ENCODE results near the gene DNAH7.

The DNAH7 gene

DNA sequence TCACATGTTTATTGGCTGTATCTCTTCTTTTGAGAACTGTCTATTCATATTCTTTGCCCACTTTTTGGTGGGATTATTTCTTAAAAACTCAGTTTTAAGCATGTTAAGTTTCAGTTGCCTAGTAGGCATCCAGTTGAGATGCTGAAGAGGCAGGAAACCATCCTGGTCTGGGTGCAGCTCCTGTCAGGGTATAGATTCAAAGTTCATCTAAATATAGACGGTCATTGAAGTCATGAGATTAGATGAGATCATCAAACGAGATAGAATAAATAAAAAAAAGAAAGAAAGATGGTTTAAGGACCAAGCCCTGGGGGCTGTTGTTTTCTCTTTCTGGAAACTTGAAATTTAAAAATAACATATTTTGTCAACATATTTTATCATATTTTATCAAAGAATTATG is 9.2 kb upstream of the DNAH7 start:
- no peak for DNase-seq

DNA sequence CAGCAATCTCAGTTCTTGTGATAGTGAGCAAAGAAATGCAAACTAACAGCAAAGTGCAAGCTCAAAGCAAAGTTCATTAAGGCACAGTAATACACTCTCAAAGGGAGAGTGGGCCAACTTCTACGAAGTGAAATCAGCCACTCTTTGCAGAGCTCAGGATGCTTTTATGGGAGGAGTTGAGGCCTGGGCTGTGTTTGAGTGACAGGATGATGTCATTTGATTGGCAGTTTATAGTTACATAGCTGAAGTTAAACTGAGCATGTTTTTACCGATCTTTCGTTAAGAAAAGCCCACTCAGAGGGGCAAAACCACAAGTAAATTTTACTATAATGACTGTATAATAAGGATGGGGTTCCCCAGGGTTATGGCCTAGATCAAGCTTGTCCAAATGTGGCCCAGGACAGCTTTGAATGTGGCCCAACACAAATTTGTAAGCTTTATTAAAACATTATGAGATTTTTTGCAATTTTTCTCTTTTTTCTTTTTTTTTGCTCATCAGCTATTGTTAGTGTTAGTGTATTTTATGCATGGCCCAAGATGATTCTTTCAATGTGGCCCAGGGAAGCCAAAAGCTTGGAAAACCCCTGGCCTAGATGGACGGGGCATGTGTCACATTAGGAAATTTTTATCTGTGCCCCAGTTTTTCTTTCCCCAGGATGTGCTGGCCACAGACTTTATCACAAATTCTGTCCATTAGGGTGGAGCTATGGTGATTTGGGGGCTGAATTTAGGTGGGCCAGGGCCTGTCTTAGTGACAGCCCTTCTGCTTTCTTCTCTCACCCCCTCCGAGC is 8.3 kb upstream of the DNAH7 start:
- no peak for DNase-seq

DNA sequence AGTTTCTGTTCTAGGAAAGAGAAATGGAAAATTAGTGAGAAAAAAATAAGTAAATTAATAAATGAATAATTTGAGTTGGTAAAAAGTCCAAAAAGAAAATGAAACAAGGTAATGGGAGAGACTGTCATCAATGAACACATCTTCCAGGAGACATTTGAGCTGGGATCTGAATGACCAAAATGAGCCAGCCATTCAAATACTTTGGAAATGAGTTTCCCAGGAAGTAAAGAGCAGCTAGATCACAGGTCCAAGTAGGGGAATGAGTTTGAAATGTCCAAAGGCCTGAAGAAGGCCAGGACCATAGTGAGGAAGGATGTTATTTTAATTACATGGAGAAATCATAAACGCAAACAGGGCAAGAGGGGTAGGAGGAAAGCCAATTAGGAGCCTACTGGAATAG is 6.6 kb upstream of the DNAH7 start:
- peak; percentile 9 for DNase-seq

DNA sequence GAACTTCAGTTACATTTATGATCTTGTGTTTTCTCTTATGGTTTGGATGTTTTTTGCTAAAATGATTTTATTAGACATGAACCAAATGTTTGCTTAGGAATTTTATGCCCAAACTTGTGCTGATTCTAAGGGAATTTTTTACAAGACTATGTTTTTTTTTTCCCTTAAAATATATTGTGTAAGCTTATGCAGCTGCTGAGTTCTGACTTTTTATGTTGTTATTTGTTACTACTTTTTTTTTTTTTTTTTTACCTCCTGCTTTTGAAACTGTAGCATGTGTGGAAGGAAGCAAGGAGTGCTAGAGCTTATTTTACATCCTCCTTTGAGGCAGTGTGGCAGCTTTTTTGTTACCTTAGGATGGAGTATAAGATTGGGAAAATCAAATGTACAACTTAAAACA is 6.0 kb upstream of the DNAH7 start:
- no peak for DNase-seq

DNA sequence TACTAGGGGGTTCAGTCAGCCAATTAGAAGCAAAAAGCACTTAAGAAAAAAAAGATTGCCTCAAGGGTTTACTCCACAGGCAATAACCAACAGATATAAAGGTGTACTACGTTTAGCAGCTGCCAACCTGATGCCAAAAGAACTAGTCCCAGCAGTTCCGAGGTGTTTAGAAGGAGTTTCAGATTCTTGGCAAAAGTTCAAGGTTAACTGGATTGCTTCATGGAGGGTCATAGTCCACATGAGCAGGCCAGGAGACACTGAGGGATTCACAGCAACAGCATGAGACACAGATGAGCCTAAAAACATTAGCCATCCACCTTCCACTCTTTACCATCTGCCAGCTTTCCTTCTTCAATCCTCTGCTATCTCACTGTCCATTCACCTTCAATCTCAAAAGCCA is 4.9 kb upstream of the DNAH7 start:
- no peak for DNase-seq

DNA sequence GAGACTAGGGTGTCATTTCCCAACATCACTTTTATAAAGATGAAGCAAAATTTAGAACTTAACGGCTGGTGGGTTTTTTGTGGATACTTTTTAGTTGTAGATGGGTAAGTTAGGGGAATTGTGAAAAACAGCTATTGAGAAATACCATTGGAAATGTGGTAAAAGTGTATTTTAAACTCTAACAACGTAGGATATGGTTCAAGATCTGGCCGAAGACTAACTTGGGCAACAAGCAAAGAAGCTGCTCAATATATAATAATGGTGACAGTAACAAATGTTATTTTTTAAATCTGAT is 1.6 kb downstream of the DNAH7 start:
- no peak for DNase-seq

DNA sequence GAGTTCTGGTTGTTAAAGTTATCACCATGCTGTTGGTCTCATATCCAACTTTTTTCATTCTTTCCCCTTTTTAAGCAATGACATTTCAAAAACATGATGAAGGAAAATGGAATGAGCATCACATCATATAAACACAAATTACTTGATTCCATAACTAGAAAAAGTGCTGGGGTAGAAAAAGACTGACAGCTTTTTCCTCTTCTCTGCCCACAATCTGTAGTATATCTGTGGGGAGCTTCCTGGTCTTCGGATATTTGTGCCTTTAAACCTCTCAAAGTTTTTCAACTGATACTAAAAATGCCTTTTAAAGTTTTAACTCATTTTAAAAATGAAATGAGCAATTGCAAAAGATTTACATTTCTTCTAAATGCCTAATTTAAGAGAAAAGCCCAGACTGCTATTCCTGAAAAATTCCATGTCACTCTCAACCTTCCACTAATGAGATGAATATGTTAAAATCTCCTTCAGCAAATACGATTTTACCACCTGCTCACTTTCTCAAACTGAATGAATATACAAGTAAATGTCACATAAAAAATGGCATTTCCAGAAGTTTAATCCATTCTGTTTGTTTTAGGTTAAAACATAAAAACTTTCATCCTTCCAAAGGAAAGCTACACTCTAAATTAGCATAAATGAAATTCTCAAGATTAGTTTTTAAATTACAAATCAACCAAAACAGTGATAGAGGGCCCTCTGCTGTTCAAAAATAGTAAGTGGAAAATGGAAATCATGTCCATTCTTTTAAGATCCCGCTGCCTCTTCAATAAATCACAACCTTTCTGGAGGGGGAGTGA is 2.1 kb downstream of the DNAH7 start:
- DNase-seq = peak; percentile 41

DNA sequence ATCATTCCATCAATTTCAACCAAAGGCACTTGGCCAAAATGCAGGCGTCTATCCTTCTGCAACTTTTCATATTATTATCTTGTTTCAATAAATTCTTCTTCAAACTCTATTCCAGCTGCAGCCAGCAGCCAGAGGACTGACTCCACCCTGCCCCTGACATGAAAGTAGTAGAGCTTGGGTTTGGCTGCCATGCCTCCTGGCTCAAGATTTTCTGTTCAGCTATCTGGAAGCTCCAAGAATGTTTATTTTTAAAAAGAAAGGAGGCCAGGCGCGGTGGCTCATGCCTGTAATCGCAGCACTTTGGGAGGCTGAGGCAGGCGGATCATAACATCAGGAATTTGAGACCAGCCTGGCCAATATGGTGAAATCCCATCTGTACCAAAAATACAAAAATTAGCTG is 4.9 kb downstream of the DNAH7 start:
- DNase-seq = no peak

DNA sequence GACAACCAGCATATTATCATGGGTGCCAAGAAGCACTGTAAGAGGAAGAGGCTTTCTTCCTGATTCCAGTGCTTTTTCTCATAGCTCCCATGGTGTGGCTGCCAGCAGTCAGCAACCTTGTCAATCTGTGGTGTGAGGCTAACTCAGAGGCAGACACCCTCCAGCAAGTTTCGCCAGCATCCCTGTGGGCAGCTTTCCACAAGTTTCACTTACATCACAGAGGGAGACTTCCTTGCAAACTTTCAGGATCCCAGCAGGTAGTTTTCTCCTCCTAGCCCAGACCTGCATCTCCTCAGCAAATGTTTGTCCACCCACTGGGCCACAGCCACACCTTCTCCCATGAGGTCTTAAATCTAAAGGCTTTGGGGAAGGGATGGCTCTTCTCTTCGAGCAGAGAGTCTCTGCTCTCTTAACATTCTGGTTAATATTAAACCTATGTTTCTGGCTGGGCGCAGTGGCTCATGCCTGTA is 9.1 kb downstream of the DNAH7 start:
- peak; percentile 7 for DNase-seq

DNA sequence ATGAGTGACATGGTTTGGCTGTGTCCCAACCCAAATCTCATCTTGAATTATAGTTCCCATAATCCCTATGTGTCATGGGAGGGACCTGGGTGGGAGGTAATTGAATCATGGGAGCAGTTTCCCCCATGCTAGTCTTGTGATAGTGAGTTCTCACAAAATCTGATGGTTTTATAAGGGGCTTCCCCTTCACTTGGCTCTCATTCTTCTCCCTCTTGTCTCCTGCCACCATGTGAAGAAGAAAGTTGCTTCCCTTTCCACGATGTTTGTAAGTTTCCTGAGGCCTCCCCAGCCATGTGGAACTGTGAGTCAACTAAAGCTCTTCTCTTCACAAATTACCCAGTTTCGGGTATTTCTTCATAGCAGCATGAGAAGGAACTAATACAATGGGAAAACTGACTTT is 14.0 kb downstream of the DNAH7 start:
- DNase-seq = no peak

DNA sequence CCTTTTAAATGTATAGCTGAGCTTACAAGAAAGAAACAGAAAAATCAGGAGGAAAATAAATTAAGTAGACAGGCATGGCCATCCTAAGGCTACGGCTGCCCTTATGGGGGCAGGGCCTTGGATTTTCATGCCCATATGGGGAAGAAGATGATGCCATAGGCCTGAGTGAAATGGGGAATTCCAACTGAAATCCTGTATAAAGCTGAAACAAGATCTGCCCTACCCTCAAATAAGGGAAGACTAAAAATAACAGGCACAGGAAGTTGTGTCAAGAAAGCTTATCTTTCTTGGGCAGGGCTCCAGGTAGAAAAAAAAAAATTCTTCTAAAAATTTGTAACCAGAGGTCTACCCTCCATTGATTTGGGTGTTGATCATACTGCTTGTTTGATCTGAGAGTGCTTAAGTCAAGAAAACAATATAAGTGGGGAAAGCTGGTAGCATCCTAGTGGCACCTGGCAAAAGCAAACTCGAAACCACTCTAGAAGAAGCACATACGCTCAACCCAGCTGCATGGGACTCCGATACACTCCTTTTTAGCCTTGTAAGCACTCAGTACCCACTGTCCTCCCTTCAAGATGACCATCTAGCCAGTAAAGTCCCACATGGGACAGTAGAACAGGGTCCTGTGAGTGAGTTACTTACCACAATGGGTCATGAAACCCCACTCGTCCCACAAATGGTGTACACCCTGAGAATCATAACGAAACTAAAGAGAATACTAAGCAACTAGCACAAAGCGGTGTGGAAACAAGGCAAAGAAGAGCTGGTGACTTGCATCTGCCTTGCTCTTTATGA is 22.3 kb downstream of the DNAH7 start:
- peak; percentile 17 for DNase-seq

DNA sequence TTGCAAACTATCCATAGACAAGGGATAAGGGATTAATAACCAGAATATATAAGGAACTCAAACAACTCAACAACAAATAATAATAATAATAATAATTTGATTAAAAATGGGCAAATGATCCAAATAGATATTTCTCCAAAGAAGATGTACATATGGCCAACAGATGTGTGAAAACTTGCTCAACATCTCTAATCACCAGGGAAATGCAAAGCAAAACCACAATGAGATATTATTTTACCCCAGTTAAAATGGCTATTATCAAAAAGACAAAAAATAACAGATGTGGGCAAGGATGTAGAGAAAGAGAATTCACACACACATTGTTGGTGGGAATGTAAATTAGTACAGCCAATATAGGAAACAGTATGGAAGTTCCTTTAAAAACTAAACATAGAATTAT is 26.9 kb downstream of the DNAH7 start:
- DNase-seq = no peak

DNA sequence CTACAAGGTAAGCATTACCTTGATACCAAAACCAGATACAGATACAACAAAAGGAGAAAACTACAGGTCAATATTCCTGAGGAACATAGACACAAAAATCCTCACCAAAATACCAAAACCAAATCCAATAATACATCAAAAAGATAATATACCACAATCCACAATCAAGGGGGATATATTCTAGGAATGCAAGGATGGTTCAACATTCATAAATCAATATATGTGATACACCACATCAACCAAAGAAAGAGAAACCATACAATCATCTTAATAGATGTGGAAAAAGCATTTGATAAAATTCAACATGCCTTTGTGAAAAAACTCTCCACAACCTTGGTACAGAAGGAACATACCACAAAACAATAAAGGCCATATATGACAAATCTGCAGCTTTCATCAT is 28.4 kb downstream of the DNAH7 start:
- DNase-seq = no peak

DNA sequence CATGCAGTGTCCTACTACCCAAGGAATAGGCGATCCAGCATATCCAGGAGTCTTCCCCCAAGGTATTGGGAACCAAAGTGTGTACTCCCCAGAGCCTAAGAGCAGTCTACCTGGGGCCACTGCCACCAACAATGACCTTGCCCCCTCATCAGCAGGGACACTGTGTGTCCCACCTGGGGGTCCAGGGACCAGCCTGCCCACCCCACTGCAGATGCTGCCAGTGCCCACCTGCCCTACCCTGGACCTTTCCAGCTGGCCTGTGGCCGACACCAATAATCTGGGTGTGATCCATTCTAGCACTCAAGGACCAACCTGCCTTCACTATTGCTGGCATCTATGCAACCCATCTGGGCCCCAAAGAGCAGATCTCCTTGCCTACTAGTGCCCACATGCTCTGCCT is 32.2 kb downstream of the DNAH7 start:
- no peak for DNase-seq

DNA sequence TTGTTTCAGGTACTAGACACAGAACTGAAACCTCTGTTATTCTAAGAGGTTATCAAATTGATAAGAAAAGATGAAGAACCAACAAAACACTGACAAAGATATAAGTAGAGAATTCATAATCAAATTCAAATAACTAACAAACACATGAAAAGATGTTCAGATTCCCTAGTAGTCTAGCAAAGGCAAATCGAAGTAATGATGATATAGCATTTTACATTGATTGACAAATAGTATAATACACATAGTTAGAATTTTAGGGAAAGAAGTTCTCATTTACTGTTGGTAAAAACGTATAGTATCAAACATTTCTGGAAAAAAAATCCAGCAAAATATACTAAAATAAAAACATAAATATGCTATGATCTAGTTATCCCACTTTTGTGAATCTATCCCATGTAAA is 50.6 kb downstream of the DNAH7 start:
- DNase-seq = no peak

DNA sequence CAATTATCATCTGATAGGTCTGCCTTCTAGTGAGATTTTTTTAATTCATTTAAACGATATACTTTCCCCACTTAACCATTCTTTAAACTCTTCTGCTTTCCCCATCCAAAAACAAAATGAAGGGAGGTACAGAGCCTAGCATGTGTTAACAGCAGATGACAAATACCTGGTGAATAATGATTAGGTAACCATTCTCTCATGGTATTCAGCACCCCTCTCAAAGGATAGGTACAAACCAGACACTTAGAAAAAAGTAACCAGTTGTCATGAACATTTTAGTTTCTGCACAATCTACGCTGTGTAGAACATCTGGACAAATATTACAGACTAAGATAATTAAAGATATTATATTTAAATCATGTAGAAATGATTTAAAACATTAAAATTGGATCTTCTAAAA is 56.3 kb downstream of the DNAH7 start:
- DNase-seq = no peak

DNA sequence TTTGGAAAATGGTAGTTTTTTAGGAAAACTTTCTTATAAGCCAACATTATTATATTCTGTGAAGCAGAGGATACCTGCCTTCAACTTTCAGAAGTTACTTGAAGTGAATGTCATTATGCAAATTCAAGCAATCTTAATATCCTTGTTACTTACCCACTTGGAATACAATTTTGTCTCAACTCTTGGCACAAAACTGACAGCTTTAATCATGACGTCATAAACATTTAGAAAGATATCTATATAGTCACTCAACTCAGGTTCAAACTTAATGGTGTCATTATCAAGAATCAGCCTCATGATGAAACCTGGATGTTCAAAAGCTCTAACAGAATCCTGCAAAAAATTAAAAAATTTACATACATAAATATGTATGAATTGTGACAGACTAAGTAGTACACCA is 68.1 kb downstream of the DNAH7 start:
- DNase-seq = no peak

DNA sequence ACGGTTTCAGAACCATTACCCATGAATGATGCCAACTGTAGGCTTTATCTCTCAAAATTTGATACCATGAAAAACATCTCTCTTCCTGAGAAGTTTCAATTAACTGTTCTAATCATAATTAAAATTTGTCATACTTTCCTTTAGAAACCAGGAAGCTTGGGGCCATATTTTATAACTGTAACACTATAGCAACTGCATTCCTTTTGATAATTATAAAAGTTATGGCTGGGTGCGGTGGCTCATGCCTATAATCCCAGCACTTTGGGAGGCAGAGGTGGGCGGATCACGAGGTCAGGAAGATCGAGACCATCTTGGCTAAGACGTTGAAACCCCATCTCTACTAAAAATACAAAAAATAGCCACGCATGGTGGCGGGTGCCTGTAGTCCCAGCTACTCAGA is 70.6 kb downstream of the DNAH7 start:
- no peak for DNase-seq

DNA sequence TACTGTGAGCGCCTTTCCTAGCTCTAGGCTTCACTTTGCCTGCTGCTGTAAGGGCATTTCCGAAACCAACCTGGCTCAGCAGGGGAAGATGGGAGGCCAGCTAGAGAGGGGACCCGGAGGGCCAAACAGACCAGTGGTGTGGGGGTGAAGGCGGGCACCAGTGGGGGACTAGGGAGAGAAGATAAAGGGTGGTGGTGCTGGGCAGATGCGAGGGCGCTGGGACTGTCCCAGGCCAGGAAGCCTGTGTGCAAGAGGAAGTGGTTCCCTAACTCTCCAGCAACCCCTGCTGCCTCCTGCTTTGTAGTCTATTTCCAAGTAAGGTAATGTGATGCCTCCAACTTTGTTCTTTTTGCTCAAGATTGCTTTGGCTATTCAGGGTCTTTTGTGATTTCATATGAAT is 73.1 kb downstream of the DNAH7 start:
- no peak for DNase-seq

DNA sequence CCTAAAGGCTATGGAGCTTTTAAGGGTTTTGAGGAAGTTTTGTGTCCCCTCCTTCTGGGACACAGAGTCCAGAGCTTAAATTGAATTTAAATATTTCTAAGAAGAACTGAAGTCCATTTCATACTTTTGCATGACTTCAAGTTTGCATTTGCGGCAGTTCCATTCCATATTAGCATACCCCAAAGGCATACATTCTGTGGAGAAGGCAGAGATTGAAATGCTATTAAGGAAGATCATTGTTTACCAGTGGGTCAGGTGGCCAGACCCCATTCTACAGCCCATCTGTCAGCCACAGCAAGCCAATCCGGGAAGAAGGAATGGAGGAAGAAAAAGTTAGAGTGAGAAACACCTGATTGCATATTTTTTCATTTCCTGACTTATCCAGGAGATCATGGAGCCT is 75.0 kb downstream of the DNAH7 start:
- no peak for DNase-seq

DNA sequence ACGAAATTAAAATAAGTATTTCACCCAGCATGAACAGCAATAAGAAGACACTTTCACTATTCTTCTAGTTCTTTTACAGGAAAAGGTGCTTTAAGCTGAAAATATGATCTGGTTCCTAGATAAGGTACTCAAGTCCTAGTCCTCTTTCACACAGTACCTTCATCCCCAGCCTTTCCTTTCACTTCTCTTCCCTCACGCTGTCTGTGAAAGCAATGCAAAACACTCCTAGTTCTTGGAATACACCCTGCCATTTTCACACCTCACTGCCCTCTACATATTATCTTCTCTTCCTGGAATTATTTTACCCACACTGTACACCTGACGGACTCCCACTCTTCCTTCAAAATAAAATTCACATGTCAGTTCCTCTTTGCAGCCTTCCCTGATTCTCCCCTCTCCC is 82.9 kb downstream of the DNAH7 start:
- DNase-seq = no peak

DNA sequence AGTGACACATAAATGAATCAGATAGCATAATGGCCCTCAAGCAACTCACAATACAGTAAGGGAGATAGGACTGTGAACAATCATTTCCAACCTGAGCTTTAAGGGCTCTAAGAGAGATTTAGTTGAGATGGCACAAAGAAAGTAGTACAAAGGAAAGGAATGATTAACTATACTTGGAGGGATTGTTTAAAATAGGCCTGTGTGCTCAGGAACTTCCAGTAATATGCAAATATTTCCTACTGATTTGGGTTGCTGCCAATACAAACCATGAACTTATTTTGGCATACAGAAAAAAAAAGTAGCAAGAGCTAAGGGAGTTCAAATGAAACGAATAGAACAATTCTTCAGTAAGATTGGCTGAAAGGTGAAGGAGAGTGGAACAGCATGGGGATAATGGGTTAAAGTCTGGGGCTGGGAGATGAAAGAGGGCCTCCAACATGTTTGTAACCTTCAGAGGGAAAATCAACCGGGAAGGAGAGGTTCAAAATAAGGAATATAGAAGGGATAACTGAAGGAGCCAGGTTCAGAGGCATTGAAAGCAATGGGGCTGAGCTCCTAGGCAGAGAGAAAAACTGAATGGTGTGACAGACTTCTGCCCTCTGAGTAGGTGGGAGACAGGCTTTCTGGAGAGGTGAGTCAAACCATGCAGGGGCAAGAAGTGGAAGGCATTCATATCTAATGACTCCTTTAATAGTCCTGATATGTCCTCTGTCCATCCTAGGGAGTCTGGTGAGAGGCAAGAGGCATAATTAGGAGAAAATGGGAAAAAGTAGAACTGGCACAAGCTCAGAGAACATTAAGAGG is 83.5 kb downstream of the DNAH7 start:
- DNase-seq = peak; percentile 7

DNA sequence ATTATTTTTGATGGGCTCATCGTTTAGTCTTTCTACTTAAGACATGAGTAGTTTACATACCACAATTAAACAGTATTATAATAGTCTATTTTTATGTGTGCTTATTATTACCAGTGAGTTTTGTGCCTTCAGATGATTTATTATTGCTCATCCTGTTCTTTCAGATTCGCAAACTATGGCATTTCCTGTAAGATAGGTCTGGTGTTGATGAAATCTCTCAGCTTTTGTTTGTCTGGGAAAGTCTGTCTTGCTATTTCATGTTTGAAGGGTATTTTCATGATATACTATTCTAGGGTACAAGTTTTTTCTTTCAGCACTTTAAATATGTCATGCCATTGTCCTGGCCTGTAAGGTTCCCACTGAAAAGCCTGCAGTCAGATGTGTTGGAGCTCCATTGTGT is 101.3 kb downstream of the DNAH7 start:
- no peak for DNase-seq

All from fibroblast of skin of scalp (primary cell).